Ovary (tissue), 9 donors: ENCODE data around the gene SPOPL. TPM values are rescaled to one million over a fixed set of nuclear protein-coding genes. Genes with fewer than 3 reads are reported as not detected.
"Not testable (repeated sequence)": the region's sequence is repeated elsewhere in the genome, so short reads cannot be mapped to it uniquely, and the experiment has no call there.

ENCODE experiments used
- DNase-seq, 5 donors: peaks; one replicate each; pipeline ENCODE4 v3.0.0-alpha.2; 2019 to 2020
- H3K27ac ChIP-seq, 2 donors: fragments of 200-600 bp; one replicate each; pipeline versions ENCODE4 v1.5.1 to v1.8.0; 2019 to 2022
- H3K27me3 ChIP-seq: fragments of 200-600 bp; one replicate; pipeline ENCODE4 v1.8.0; 2022
- H3K36me3 ChIP-seq: fragments of 200-600 bp; sonication (generic); one replicate; pipeline ENCODE4 v1.5.1; 2019
- H3K4me1 ChIP-seq: one replicate; pipeline ENCODE4 v1.8.1; 2013; ENCODE audit warnings: mild to moderate bottlenecking, moderate library complexity; ENCODE audit not compliant: insufficient read depth
- H3K4me3 ChIP-seq: fragments of 200-600 bp; sonication (generic); one replicate; pipeline ENCODE4 v1.5.1; 2017
- H3K9me3 ChIP-seq, 2 donors: fragments of 200-600 bp in 1 of 2; sonication (generic) in 1 of 2; one replicate each; pipeline versions ENCODE4 v1.5.1 to v1.8.1; 2013 to 2019; ENCODE audit warnings: mild to moderate bottlenecking in 1 of 2, moderate library complexity in 1 of 2
- EP300 ChIP-seq: sonication (generic); formaldehyde crosslinking; IDR thresholded peaks from one replicate; pipeline ENCODE4 v1.6.1; 2017; ENCODE audit warnings: antibody characterized with exemption
- POLR2A ChIP-seq: fragments of 450-650 bp; IDR thresholded peaks from one replicate; pipeline ENCODE4 v1.6.1; 2017; ENCODE audit warnings: antibody characterized with exemption, mild to moderate bottlenecking, moderate library complexity
- WGBS, 3 donors: extraction: QIAGEN DNeasy Blood & Tissue Kit in 1 of 3; methylation state at CpG; one replicate each; pipeline versions ENCODE4 v1.1.5 to v1.1.7; 2013 to 2017; 5-methylcytosine and 5-hydroxymethylcytosine counted together
- intact Hi-C, 4 donors: fragments of 100-400 bp; cut with DNase I; formaldehyde crosslinking; loops; one replicate each; pipeline versions ENCODE4 v1.11.0 to v1.15.1; 2022 to 2023
- polyA plus RNA-seq, 2 donors: library from polyadenylated mRNA; stranded (reverse); fragments of 200-250 nt in 1 of 2; fragments of 350-450 nt in 1 of 2; fragmentation: Illumina TruSeq in 1 of 2; extraction: RNeasy Lipid Tissue Mini Kit (QIAGEN cat#74804) in 1 of 2; gene quantifications; one replicate each; pipeline ENCODE4 v1.2.3, GENCODE V29; 2013 to 2014
- total RNA-seq, 7 donors: library from RNA; depleted of rRNA in 2 of 7; stranded (reverse); fragments of >200 nt in 2 of 7; fragmentation: NEBNext Ultra II Directional in 3 of 7; extraction: Animal tissue kit (Norgen Biotek cat#: 25700) in 3 of 7; gene quantifications; one replicate each; pipeline versions ENCODE4 v1.1.0 to v1.2.4, GENCODE V29; 2016 to 2023
- TF ChIP-seq, protein P1 (sequence below), 3 donors: fragments of 450-650 bp in 2 of 3; fragments of 200-600 bp in 1 of 3; IDR thresholded peaks; one replicate each; pipeline versions ENCODE4 v1.5.1 to v1.8.0; 2016 to 2022; ENCODE audit warnings: antibody characterized with exemption in 3 of 3, mild to moderate bottlenecking in 1 of 3
- donor health status: DM: no; HTN: no; CAD: no; lungs with moderate emphysema.
- donor health status: DM: no; HTN: no; CAD: no.
- donor health status: Bipolar disorder and iron deficiency.
- donor health status: DM: yes; HTN: yes; CAD: no.
- donor health status: DM: no; HTN: no; CAD: no.
- donor health status: DM: yes; HTN: yes; CAD: no.

Gene SPOPL
- total and polyA plus RNA-seq, 9 donors = 10.9 to 30.9 (median 23.6) TPM

DNA sequence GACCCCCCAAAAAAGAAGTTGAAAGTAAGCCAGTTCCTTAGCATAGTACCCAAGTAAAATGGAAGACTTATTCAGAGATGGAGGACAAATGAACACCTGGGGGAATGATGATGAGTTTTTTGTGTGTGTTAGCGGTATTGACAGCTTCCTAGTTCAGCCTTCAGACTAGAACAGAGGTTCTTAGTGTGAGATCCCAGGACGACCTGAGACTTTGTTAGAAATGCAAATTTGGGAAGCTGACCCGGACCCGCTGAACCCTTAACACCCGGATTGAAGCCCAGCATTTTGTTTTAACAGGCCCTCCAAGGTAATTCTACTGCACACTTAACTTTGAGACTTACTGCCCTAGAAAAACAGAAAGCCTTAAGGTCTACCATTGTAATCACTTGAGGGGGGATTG, 20.3 kb downstream of the SPOPL start:
- no peak for DNase-seq
- H3K27me3 ChIP-seq = no peaks in the 10 kb centered on the region
- 89 to 93% (median 89%) methylated on average over 5 of the region's 5 CpGs for WGBS, 3 donors
- H3K36me3 ChIP-seq = no peaks in the 10 kb centered on the region
- peaks cover 2% of the 10 kb centered on the region for H3K4me1 ChIP-seq
- peaks cover 0 to 4% of the 10 kb centered on the region in 2 donors for H3K9me3 ChIP-seq
- H3K27ac ChIP-seq = no peak overlapping the region
- H3K4me3 ChIP-seq = no peak overlapping the region
- TF ChIP-seq POLR2A = no peak
- no peak for TF ChIP-seq EP300
- TF ChIP-seq, protein P1, sequence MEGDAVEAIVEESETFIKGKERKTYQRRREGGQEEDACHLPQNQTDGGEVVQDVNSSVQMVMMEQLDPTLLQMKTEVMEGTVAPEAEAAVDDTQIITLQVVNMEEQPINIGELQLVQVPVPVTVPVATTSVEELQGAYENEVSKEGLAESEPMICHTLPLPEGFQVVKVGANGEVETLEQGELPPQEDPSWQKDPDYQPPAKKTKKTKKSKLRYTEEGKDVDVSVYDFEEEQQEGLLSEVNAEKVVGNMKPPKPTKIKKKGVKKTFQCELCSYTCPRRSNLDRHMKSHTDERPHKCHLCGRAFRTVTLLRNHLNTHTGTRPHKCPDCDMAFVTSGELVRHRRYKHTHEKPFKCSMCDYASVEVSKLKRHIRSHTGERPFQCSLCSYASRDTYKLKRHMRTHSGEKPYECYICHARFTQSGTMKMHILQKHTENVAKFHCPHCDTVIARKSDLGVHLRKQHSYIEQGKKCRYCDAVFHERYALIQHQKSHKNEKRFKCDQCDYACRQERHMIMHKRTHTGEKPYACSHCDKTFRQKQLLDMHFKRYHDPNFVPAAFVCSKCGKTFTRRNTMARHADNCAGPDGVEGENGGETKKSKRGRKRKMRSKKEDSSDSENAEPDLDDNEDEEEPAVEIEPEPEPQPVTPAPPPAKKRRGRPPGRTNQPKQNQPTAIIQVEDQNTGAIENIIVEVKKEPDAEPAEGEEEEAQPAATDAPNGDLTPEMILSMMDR (IDR thresholded peaks at IDR 0.05) = no peak
- intact Hi-C loops = no loop called here

- TF ChIP-seq POLR2A (no peak), EP300 (no peak)
- TF ChIP-seq, protein P1 (IDR thresholded peaks at IDR 0.05) = no peak
- H3K4me3 ChIP-seq = no peak overlapping the region
- no peak for DNase-seq
- no peaks in the 10 kb centered on the region for H3K27me3 ChIP-seq
- 88 to 90% (median 89%) methylated on average over 3 of the region's 3 CpGs for WGBS, 3 donors
- peaks cover 2% of the 10 kb centered on the region for H3K4me1 ChIP-seq
- H3K27ac ChIP-seq = no peak overlapping the region
- no peaks in the 10 kb centered on the region for H3K36me3 ChIP-seq
- H3K9me3 ChIP-seq = peaks cover 0 to 4% of the 10 kb centered on the region in 2 donors
- intact Hi-C loops = no loop called here
Measured at GRCh38 chr2:138522556-138522955, 21.0 kb downstream of the SPOPL start.

DNA sequence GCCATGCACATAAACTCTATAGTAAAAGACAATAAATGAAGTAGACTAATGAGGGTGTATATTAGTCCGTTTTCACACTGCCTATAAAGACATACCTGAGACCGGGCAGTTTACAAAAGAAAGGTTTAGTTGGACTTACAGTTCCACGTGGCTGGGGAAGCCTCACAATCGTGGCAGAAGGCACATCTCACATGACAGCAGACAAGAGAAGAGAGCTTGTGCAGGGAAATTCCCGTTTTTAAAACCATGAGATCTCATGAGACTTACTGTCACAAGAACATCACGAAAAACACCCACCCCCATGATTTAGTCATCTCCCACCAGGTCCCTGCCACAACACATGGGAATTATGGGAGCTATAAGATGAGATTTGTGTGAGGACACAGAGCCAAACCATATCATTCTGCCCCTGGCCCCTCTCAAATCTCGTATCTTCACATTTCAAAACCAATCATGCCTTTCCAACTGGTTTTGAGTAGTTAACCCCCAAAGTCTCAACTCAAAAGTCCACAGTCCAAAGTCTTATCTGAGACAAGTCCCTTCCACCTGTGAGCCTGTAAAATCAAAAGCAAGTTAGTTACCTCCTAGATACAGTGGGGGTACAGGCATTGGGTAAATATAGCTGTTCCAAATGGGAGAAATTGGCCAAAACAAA, 21.6 kb downstream of the SPOPL start:
- H3K9me3 ChIP-seq, H3K27ac ChIP-seq, DNase-seq, H3K4me3 ChIP-seq, H3K27me3 ChIP-seq, intact Hi-C loops, H3K4me1 ChIP-seq, H3K36me3 ChIP-seq: not testable (repeated sequence)
- 90 to 95% (median 92%) methylated on average over 7 of the region's 7 CpGs for WGBS, 3 donors

DNA sequence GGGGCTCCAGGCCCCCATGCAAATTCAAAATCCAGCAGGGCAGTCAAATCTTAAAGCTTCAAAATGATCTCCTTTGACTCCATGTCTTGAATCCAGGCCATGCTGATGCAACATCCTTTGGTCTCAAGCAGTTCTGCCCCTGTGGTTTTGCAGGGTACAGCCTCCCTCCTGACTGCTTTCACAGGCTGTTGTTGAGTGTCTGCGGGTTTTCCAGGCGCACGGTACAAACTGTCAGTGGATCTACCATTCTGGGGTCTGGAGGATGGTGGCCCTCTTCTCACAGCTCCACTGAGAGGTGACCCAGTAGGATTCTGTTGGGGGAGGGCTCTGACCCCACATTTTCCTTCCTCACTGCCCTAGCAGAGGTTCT, 22.1 kb downstream of the SPOPL start:
- H3K27ac ChIP-seq, H3K27me3 ChIP-seq, H3K4me1 ChIP-seq, H3K4me3 ChIP-seq, intact Hi-C loops, DNase-seq, H3K9me3 ChIP-seq, H3K36me3 ChIP-seq: not testable (repeated sequence)
- 82 to 97% (median 92%) methylated on average over 3 of the region's 3 CpGs for WGBS, 3 donors

GRCh38 chr2:138524353-138524752, 22.8 kb downstream of the SPOPL start:
- H3K4me1 ChIP-seq, H3K27ac ChIP-seq, intact Hi-C loops, H3K36me3 ChIP-seq, H3K27me3 ChIP-seq, H3K9me3 ChIP-seq, H3K4me3 ChIP-seq, DNase-seq: not testable (repeated sequence)
- 96 to 97% (median 97%) methylated on average over 1 of the region's 1 CpG for WGBS, 3 donors

DNA sequence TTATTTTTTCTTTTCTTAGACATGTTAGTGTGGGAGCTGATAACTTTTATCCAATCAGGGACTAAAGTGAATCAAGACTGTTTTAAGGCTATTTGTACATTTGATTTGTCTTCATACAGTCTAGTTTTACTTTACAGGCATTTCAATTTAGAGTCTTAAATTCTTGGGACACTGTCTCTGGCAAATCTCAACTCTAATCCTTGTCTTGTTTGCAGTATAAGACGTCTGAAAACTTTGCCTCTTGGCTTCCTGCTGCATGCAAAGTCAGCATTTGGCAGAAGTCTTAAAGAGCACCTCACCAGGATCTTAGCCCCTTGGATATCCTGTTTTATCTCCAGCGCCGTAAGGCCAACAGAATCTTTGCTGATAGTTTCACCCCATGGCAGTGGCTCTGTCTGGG, 30.3 kb downstream of the SPOPL start:
- whole genome bisulfite sequencing, 3 donors = 46 to 56% (median 48%) methylated on average over 3 of the region's 3 CpGs
- Histone ChIP-seq H3K27me3 (no peaks in the 10 kb centered on the region), H3K4me3 (no peak overlapping the region), H3K9me3 (no peaks in the 10 kb centered on the region), H3K36me3 (no peaks in the 10 kb centered on the region), H3K4me1 (no peaks in the 10 kb centered on the region), H3K27ac (no peak overlapping the region)
- TF ChIP-seq POLR2A = no peak
- TF ChIP-seq EP300 = no peak
- TF ChIP-seq, protein P1 (IDR thresholded peaks at IDR 0.05) = no peak
- no peak for DNase-seq
- intact Hi-C loops = no loop called here
